ENCODE data around the gene TSGA10.
"Not testable (repeated sequence)": the region's sequence is repeated elsewhere in the genome, so short reads cannot be mapped to it uniquely, and the experiment has no call there.

The TSGA10 gene

DNA sequence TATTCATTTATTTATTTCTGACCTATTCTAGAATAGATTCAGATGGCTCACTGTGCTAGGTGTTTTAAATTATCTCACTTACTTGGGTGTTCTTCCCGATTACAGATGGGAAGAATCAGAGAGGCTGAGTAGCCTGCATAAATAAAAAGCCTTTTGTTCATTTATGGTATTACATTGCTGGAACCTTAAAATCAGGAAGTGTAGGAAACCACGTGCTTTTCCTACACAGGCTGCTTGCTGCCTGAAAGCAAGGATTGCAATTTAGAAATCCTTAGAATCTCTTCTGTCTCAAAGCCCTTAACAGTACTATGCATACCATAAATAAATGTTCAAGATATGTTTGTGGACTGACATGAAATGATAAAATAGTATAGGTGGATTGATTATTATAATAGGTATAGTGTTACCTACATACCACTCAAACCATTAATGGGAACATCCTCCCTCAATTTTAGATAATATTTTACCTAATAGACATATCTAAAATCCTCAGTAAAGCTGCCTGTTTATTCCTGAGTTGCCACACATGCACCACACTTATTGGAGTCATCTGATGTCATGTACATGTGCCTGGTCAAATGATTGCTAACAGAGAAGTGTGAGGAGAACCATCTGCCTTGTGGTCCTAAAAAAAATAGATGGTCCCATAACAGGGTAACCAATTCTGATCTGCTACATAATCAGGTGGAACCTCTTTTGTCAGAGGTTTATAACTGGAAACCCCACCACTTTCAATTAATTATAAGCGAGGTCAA lies 86.7 kb downstream of the TSGA10 start:
- no peak for DNase-seq (ENCODE audit: low read depth in 2 of 2)

- peak in 1 of 2 experiments; percentile 15 for DNase-seq (ENCODE audit: low read depth in 2 of 2)
Measured at GRCh38 chr2:99066075-99066958, 88.4 kb downstream of the TSGA10 start.

DNA sequence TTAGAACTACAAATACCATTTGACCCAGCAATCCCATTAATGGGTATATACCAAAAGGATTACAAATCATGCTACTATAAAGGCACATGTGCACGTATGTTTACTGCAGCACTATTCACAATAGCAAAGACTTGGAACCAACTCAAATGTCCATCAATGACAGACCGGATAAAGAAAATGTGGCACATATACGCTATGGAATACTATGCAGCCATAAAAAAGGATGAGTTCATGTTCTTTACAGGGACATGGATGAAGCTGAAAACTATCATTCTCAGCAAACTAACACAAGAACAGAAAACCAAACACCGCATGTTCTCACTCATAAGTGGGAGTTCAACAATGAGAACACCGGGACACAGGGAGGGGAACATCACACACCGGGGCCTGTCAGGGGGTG lies 105.6 kb downstream of the TSGA10 start:
- not testable (repeated sequence) for DNase-seq (ENCODE audit: low read depth in 2 of 2)

DNA sequence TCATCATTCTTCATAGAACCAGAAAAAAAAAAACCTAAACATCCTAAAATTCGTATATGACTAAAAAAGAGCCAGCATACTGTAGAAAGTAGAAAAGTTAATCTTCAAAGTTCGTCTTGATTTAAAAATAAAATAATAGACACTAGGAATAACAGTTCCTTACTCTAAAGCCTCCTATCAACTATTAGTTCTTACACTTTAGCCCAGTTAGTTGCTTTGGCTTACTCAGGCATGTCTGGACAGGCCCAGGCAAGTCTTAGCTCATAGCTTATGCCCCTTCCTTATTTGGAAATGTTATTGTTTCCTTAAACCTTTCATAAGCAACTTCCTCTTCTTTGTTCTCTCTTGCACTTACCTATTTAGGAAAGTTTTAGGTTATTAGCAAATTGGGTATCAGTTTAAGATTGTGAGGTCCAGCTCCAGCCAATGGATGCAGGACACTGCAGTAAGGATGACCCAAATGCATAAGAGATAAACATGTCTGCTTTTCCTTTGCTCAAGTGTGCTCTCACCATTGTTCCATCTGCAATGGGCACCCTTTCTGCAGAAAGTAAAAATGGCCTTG lies 113.9 kb downstream of the TSGA10 start:
- not testable (repeated sequence) for DNase-seq (ENCODE audit: low read depth in 2 of 2)

GRCh38 chr2:99035920-99036319 lies 118.8 kb downstream of the TSGA10 start:
- DNase-seq (ENCODE audit: low read depth in 2 of 2), result no peak

- DNase-seq (ENCODE audit: low read depth in 2 of 2), result no peak
Measured at GRCh38 chr2:99032786-99033185, 122.0 kb downstream of the TSGA10 start.

DNA sequence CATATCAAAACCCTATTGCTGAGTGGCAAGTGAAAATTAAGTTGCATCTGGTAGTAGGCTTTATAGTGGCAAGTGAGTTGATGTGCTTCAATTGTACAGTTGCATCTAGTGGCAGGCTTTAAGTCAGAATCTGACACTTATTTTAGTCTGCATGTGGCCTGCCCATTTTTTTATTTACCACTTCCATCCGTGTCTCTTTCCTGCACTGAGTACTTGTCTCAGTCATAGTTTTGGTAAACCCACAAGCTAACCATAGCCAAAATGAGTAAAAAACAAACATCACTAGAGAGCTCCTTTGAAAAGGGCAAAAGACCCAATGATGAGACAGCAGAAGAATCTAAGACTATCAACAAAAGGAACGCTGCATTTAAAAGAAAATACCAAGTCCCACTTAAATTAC lies 122.7 kb downstream of the TSGA10 start:
- DNase-seq (ENCODE audit: low read depth in 2 of 2), result no peak

DNA sequence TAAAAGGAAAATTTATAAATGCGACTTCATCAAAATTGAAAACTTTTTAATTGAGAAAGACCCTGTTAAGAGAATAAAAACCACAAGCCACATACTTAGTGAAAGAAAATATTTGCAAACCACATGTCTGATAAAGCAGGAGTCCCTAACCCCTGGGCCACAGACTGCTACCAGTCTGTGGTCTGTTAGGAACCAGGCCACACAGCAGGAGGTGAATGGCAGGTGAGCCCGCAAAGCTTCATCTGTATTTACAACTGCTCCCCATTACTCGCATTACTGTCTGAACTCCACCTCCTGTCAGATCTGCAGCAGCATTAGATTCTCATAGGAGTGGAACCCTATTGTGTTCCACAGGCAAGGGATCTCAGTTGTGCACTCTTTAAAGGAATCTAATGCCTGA lies 123.3 kb downstream of the TSGA10 start:
- DNase-seq (ENCODE audit: low read depth in 2 of 2), result no peak

- no peak for DNase-seq (ENCODE audit: low read depth in 2 of 2)
Measured at GRCh38 chr2:99028558-99028957, 126.2 kb downstream of the TSGA10 start.

- DNase-seq (ENCODE audit: low read depth in 2 of 2), result no peak
Measured at GRCh38 chr2:99027856-99028255, 126.9 kb downstream of the TSGA10 start.

DNA sequence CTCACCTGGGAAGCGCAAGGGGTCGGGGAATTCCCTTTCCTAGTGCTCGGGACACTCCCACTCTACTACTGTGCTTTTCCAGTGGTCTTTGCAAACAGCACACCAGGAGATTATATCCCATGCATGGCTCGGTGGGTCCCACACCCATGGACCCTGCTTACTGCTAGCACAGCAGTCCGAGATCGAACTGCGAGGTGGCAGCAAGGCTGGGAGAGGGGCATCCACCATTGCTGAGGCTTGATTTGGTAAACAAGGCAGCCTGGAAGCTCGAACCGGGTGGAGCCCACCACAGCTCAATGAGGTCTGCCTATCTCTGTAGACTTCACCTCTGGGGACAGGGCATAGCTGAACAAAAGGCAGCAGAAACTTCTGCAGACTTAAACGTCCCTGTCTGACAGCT lies 154.0 kb downstream of the TSGA10 start:
- no peak for DNase-seq (ENCODE audit: low read depth in 2 of 2)

GRCh38 chr2:98988695-98989094 lies 166.0 kb downstream of the TSGA10 start:
- DNase-seq (ENCODE audit: low read depth in 2 of 2), result not testable (repeated sequence)

DNA sequence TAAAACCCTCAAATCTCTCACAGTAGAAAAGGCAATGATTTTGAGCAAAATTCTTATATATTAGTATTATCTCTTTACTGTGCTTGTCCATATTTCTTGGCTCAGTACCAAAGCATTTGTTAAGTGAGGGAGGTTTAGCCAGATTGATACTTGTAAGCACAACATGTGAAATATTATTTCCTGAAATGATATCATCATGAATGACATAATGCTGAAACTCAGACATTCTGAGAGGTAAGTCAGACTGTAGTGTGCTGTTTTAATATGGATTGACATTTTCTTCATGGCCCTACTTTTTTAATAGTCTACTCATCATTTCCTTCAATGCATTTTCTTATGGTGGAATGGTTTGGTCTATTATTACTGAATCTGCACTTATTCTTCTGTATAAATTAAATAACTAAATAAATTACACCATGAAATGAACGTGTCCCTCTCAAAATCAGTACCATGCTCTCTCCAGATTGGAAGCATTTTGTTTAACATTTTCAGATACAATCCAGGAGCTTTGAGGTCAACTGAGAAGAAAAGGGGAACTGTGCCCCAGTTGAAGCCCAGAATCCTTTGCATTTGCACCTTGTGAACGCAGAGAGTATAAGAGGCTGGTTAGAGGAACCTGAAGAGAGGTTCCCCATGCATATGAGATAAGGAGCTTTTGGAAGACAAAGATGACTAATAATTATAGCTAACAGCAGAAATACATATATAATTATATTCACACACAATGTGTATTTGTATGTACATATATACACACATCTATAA lies 168.7 kb downstream of the TSGA10 start:
- DNase-seq (ENCODE audit: low read depth in 2 of 2), result no peak

DNA sequence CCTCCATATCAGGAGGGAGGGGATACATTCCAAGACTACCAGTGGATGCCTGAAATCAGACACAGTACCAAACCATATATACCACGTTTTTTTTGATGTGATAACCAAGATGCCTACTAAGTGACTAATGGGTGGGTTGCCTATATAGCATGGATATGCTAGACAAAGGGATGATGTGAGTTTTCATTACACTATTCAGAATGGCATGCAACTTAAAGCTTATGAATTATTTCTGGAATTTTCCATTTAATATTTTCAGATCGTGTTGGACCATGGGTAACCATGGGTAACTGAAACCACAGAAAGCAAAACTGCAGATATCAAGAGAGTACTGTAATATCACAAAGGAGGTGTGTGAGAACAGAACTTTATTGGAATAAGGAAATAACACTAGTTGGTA lies 179.1 kb downstream of the TSGA10 start:
- DNase-seq (ENCODE audit: low read depth in 2 of 2), result no peak

DNA sequence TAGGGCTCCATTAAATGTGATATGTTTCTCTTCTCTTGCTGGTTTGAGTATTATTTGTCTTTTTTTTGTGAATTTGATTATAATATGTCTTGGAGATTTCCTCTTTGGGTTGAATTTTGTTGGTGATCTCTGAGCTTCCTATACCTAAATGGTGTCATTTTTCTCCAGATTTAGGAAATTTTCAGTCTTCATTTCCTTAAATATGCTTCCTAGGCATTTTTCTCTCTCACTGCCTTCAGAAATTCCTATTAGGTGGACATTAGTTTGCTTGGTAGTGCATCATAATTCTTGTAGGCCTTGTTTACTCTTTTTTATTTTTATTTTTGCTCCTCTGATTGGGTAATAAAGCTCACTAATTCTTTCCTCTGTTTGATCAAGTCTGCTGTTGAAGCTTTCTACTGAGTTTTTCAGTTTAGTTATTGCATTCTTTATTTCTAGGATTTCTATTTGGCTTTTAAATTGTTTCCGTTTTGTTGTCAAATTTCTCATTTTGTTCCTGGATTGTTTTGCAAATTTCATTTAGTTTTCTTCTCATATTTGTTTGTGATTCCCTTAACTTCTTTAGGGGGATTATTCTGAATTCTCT lies 182.1 kb downstream of the TSGA10 start:
- DNase-seq (ENCODE audit: low read depth in 2 of 2), result no peak

GRCh38 chr2:98959810-98960507 lies 194.8 kb downstream of the TSGA10 start:
- DNase-seq (ENCODE audit: low read depth in 2 of 2), result peak; percentile 4 to 9

- no peak for DNase-seq (ENCODE audit: low read depth in 2 of 2)
Measured at GRCh38 chr2:98952966-98953365, 201.8 kb downstream of the TSGA10 start.

DNA sequence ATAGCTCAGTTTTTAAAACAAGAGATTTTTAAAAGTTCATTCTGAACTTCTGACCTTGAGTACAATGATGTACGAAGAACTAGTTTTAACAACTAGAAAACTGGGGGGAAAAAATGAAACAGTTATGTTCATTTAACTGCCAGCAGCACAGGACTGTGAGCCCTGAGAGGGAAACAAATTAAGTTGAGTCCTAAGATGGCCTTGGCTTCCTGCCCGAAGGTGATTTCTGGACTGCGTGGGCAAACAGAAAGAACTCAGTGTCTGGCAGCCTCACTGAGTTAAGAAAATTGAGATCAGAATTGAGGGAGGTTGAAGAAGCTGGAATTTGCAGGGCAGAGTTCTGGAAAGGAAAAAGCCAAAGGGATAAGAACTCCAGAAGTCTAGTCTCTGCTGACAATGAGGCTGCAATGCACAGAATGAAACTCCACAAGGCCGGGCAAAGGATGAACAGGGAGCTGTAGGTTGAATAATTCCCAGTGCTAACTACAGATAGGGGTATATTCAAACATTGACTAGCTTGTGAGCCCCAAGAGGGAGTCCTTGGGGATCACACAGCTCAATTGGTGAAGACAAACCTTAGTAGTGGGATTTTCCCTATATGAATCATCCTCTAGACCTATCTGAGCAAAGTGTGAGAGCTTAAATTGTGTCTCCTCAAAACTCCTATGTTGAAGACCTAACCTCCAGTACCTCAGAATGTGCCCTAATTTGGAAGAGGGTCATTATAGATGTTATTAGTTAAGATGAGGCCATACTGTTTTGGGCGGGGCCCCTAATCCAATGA lies 205.6 kb downstream of the TSGA10 start:
- no peak for DNase-seq (ENCODE audit: low read depth in 2 of 2)

- no peak for DNase-seq (ENCODE audit: low read depth in 2 of 2)
Measured at GRCh38 chr2:98947554-98947953, 207.2 kb downstream of the TSGA10 start.
